Parathyroid adenoma (tissue), 2 donors: ENCODE results near the gene SCCPDH.

Source experiments
- H2AFZ ChIP-seq: fragments of 300-600 bp; sonication (generic); one replicate; pipeline ENCODE4 v1.7.0; 2017; ENCODE audit warnings: antibody characterized with exemption, mild to moderate bottlenecking
- H3K27ac ChIP-seq: fragments of 300-600 bp; sonication (generic); one replicate; pipeline ENCODE4 v1.7.0; 2017
- H3K27me3 ChIP-seq: fragments of 300-600 bp; sonication (generic); one replicate; pipeline ENCODE4 v1.7.0; 2017; ENCODE audit warnings: low read length; ENCODE audit not compliant: control insufficient read depth, insufficient read depth
- H3K36me3 ChIP-seq: fragments of 300-600 bp; sonication (generic); one replicate; pipeline ENCODE4 v1.7.0; 2017; ENCODE audit warnings: low read length; ENCODE audit not compliant: control insufficient read depth, insufficient read depth
- H3K4me1 ChIP-seq: fragments of 300-600 bp; sonication (generic); one replicate; pipeline ENCODE4 v1.7.0; 2017; ENCODE audit warnings: control low read depth
- H3K4me2 ChIP-seq: fragments of 300-600 bp; sonication (generic); one replicate; pipeline ENCODE4 v1.7.0; 2017; ENCODE audit warnings: low read length
- H3K4me3 ChIP-seq: fragments of 300-600 bp; sonication (generic); one replicate; pipeline ENCODE4 v1.7.0; 2017; ENCODE audit warnings: low read depth, low read length
- H3K79me2 ChIP-seq: fragments of 300-600 bp; sonication (generic); one replicate; pipeline ENCODE4 v1.7.0; 2017; ENCODE audit warnings: control low read depth
- H3K9ac ChIP-seq: fragments of 300-600 bp; sonication (generic); one replicate; pipeline ENCODE4 v1.7.0; 2017; ENCODE audit warnings: mild to moderate bottlenecking
- H3K9me3 ChIP-seq: fragments of 300-600 bp; sonication (generic); one replicate; pipeline ENCODE4 v1.7.0; 2017; ENCODE audit warnings: low read length; ENCODE audit not compliant: control insufficient read depth
- CTCF ChIP-seq: fragments of 300-600 bp; sonication (generic); IDR thresholded peaks from one replicate; pipeline ENCODE4 v1.7.0; 2017; ENCODE audit warnings: antibody characterized with exemption, mild to moderate bottlenecking
- donor health status: primary hyperparathyroidism.

SCCPDH gene

GRCh38 chr1:246695136-246695535 lies 29.1 kb upstream of the SCCPDH start:
- Histone ChIP-seq H3K4me2 (no peak overlapping the region), H3K27ac (no peak overlapping the region), H3K9ac (no peak overlapping the region), H3K4me3 (no peak overlapping the region), H3K27me3 (no peaks in the 10 kb centered on the region), H3K9me3 (no peaks in the 10 kb centered on the region), H2AFZ (no peak overlapping the region), H3K4me1 (no peaks in the 10 kb centered on the region), H3K36me3 (no peaks in the 10 kb centered on the region), H3K79me2 (no peaks in the 10 kb centered on the region)
- no peak for TF ChIP-seq CTCF

GRCh38 chr1:246695666-246696065 lies 28.5 kb upstream of the SCCPDH start:
- Histone ChIP-seq H3K4me3 (no peak overlapping the region), H2AFZ (no peak overlapping the region), H3K9ac (no peak overlapping the region), H3K79me2 (no peaks in the 10 kb centered on the region), H3K36me3 (no peaks in the 10 kb centered on the region), H3K27ac (no peak overlapping the region), H3K9me3 (no peaks in the 10 kb centered on the region), H3K27me3 (no peaks in the 10 kb centered on the region), H3K4me2 (no peak overlapping the region), H3K4me1 (no peaks in the 10 kb centered on the region)
- TF ChIP-seq CTCF = no peak

- Histone ChIP-seq H3K4me2 (peak overlapping the region; percentile 36), H3K27ac (peak overlapping the region; percentile 8), H3K4me3 (peak overlapping the region; percentile 17)
These were observed 25.6 kb upstream of the SCCPDH start for GRCh38 chr1:246698466-246699094.

GRCh38 chr1:246699095-246699735 lies 25.0 kb upstream of the SCCPDH start:
- no peaks in the 10 kb centered on the region for H3K36me3 ChIP-seq
- H3K4me2 ChIP-seq = peak overlapping the region; percentile 36
- no peaks in the 10 kb centered on the region for H3K27me3 ChIP-seq
- peak overlapping the region; percentile 81 for H2AFZ ChIP-seq
- peak overlapping the region; percentile 8 for H3K27ac ChIP-seq
- no peaks in the 10 kb centered on the region for H3K79me2 ChIP-seq
- peak; percentile 58 for TF ChIP-seq CTCF
- no peaks in the 10 kb centered on the region for H3K9me3 ChIP-seq
- H3K4me1 ChIP-seq = no peaks in the 10 kb centered on the region
- no peak overlapping the region for H3K9ac ChIP-seq
- peak overlapping the region; percentile 17 for H3K4me3 ChIP-seq

More at GRCh38 chr1:246698466-246699094, 25.6 kb upstream of the SCCPDH start:
- no peaks in the 10 kb centered on the region for H3K79me2 ChIP-seq
- TF ChIP-seq CTCF = no peak
- no peaks in the 10 kb centered on the region for H3K36me3 ChIP-seq
- H3K4me1 ChIP-seq = no peaks in the 10 kb centered on the region
- peak overlapping the region; percentile 81 for H2AFZ ChIP-seq
- H3K27me3 ChIP-seq = no peaks in the 10 kb centered on the region
- no peak overlapping the region for H3K9ac ChIP-seq
- no peaks in the 10 kb centered on the region for H3K9me3 ChIP-seq

DNA sequence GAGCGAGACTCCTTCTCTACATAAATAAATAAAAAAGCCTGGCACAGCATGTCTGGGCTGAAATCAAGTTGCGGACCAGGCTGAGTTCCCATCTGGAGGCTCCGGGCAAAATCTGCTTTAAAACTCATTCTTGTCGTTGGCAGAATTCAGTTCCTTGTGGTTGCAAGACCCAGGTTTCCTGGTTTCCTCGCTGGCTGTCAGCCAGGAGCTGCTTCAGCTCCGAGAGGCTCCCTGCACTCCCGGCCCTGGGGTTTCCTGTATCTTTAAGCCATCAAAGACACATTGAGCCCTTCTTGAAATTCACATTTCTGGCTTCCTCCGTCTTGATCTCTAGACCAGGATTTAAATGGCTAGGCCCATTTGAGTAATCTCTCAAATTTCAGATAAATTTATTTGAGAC lies 20.6 kb upstream of the SCCPDH start:
- Histone ChIP-seq H3K79me2 (no peaks in the 10 kb centered on the region), H3K27ac (no peak overlapping the region), H3K36me3 (no peaks in the 10 kb centered on the region), H3K9ac (no peak overlapping the region), H3K4me3 (no peak overlapping the region), H2AFZ (no peak overlapping the region), H3K4me1 (no peaks in the 10 kb centered on the region), H3K27me3 (no peaks in the 10 kb centered on the region), H3K4me2 (no peak overlapping the region), H3K9me3 (no peaks in the 10 kb centered on the region)
- TF ChIP-seq CTCF = no peak
